ENCODE data around the gene SLC32A1. TPM values are rescaled to one million over a fixed set of nuclear protein-coding genes. Genes with fewer than 3 reads are reported as not detected.

SLC32A1 gene
- total and polyA plus RNA-seq, 7 donors, result not detected

GRCh38 chr20:38729767-38730166 is 5.5 kb downstream of the SLC32A1 start:
- peaks cover 3 to 97% (median 44%) of the 10 kb centered on the region in 3 donors for H3K27me3 ChIP-seq (ENCODE audit: insufficient read depth in 3 of 3, low read length in 2 of 3)
- TF ChIP-seq, protein P1, sequence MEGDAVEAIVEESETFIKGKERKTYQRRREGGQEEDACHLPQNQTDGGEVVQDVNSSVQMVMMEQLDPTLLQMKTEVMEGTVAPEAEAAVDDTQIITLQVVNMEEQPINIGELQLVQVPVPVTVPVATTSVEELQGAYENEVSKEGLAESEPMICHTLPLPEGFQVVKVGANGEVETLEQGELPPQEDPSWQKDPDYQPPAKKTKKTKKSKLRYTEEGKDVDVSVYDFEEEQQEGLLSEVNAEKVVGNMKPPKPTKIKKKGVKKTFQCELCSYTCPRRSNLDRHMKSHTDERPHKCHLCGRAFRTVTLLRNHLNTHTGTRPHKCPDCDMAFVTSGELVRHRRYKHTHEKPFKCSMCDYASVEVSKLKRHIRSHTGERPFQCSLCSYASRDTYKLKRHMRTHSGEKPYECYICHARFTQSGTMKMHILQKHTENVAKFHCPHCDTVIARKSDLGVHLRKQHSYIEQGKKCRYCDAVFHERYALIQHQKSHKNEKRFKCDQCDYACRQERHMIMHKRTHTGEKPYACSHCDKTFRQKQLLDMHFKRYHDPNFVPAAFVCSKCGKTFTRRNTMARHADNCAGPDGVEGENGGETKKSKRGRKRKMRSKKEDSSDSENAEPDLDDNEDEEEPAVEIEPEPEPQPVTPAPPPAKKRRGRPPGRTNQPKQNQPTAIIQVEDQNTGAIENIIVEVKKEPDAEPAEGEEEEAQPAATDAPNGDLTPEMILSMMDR (IDR thresholded peaks at IDR 0.05), result no peak
- H3K27ac ChIP-seq, result no peak overlapping the region
- H3K9me3 ChIP-seq, result no peaks in the 10 kb centered on the region
- peaks cover 5% of the 10 kb centered on the region for H3K4me1 ChIP-seq
- ATAC-seq, result no peak
- intact Hi-C loops (cut with DNase I), result loop anchor here (5.0 kb wide), 2 partner anchors 77 to 82 kb away; no protein-coding TSS in a partner anchor
- no peak overlapping the region for H3K4me3 ChIP-seq
- DNase-seq, result no peak
- no peaks in the 10 kb centered on the region for H3K36me3 ChIP-seq (ENCODE audit: insufficient read depth in 1 of 2, low read depth in 1 of 2)
- 8 to 10% (median 10%) methylated on average over 7 of the region's 7 CpGs for WGBS, 3 donors

DNA sequence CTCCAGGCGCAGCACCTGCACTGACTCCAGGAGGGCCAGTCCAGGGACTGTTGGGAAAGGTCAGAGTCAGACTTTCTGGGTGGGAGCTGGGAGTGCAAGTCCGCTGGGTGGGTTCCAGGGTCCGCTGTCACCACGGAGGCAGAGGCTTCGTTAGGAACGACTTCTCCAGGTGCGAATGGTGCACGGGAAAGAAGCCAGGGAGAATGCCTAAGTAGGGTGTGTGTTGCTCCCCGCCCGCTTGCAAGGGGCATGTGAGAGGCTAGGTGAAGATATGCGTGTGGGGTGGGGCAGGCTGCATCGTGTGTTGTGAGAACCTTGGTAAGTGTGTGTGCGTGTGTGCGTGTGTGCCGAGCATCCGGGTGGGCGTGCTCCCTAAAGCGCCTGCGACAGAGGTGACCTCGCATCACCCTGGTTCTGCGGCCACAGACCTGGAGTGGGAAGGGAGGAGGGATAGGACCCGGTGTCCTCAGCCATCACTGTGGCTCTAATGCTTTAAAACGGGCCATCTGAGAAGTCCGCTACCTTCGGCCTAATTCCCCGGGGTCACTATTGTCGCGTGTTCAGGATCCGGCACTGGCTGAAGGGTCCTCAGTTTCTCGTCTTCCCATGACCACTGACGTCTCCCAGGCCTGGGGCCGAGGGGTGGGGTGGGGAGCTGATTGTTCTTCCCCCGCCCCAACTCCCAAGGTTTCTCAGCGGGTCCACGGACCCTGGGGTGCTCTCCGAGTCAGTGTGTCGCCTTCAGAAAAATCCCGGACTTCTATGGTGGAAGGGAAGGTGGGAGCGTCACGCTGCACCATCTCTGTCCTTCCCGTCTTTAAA is 6.1 kb downstream of the SLC32A1 start:
- TF ChIP-seq, protein P1 (IDR thresholded peaks at IDR 0.05), result no peak
- peak overlapping the region; percentile 46 for H3K4me3 ChIP-seq
- ATAC-seq, result no peak
- H3K9me3 ChIP-seq, result no peaks in the 10 kb centered on the region
- H3K4me1 ChIP-seq, result peaks cover 5% of the 10 kb centered on the region
- no peak overlapping the region for H3K27ac ChIP-seq
- no peaks in the 10 kb centered on the region for H3K36me3 ChIP-seq (ENCODE audit: insufficient read depth in 1 of 2, low read depth in 1 of 2)
- no peak for DNase-seq
- H3K27me3 ChIP-seq (ENCODE audit: insufficient read depth in 3 of 3, low read length in 2 of 3), result peaks cover 3 to 96% (median 40%) of the 10 kb centered on the region in 3 donors
- intact Hi-C loops (cut with DNase I), result loop anchor here (5.0 kb wide), 2 partner anchors 78 to 83 kb away; no protein-coding TSS in a partner anchor
- 2 to 3% (median 3%) methylated on average over 38 to 41 of the region's 41 CpGs for WGBS, 3 donors

DNA sequence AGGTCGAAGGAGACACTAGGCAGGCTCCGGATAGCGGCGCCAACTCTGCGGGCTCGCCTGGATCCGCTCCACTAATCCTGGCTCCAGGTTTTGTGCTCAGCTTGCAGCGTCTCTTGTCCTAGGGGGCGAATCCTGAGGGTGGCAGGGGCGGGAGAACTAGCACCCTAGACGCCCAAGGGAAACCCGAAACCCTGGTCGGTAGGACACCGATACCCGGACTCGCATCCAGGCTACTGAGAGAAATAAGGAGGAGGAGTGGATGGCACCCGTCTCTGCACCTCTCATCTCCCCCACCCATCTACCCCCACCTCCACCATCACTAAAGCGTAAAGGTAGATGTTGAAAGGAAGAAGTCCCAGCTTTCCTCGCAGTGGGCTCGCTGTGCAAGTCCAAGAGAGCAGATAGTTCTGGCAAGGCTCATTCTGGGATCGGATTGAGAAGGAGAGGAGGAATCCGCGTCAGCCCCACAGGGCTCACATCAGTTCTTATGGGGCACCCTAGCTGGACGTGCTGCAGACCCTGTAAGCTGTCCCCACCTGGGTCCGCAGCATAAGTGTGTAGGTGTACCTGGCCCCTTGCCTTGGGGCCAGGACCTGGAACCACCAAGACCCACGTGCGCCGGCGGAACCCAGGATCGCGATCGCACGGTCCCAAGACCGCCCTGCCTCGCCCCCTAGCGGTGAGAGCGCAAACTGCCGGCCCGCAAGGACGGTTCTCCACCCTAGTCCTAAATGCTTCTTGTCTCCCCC is 6.9 kb downstream of the SLC32A1 start:
- peaks cover 5% of the 10 kb centered on the region for H3K4me1 ChIP-seq
- H3K4me3 ChIP-seq, result peak overlapping the region; percentile 46
- intact Hi-C loops (cut with DNase I), result loop anchor here (5.0 kb wide), 2 partner anchors 79 to 84 kb away; no protein-coding TSS in a partner anchor
- TF ChIP-seq, protein P1 (IDR thresholded peaks at IDR 0.05), result peak; percentile 96
- no peaks in the 10 kb centered on the region for H3K9me3 ChIP-seq
- H3K36me3 ChIP-seq (ENCODE audit: insufficient read depth in 1 of 2, low read depth in 1 of 2), result no peaks in the 10 kb centered on the region
- no peak overlapping the region for H3K27ac ChIP-seq
- peak; percentile 59 to 86 (median 76) for ATAC-seq
- DNase-seq, result peak; percentile 62 to 80
- 0 to 1% (median 1%) methylated on average over 40 of the region's 40 CpGs for WGBS, 3 donors
- peaks cover 3 to 96% (median 33%) of the 10 kb centered on the region in 3 donors for H3K27me3 ChIP-seq (ENCODE audit: insufficient read depth in 3 of 3, low read length in 2 of 3)

DNA sequence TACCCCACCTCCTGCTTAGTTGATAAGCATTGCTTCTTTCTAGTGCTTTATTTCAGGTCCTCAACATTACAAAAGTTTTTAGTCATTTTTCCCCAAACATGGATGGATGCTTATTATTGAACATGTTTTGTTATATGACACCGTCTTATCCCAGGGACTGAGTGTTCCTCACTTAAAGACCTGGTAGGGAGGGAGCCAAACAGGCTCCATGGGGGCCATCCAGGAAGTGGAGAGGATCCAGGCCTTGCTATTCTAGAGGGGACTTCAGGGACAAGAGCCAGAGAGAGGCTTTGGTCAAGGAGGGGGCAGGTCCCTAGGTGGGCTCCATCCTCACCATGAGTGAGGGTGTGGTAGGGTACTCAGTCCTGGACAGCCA is 7.4 kb downstream of the SLC32A1 start:
- H3K27me3 ChIP-seq (ENCODE audit: insufficient read depth in 3 of 3, low read length in 2 of 3), result peaks cover 3 to 92% (median 27%) of the 10 kb centered on the region in 3 donors
- TF ChIP-seq, protein P1 (IDR thresholded peaks at IDR 0.05), result no peak
- H3K27ac ChIP-seq, result no peak overlapping the region
- H3K4me1 ChIP-seq, result peaks cover 5% of the 10 kb centered on the region
- intact Hi-C loops (cut with DNase I), result loop anchor here (5.0 kb wide), 2 partner anchors 79 to 84 kb away; no protein-coding TSS in a partner anchor
- ATAC-seq, result no peak
- H3K9me3 ChIP-seq, result no peaks in the 10 kb centered on the region
- no peak for DNase-seq
- no peak overlapping the region for H3K4me3 ChIP-seq
- no peaks in the 10 kb centered on the region for H3K36me3 ChIP-seq (ENCODE audit: insufficient read depth in 1 of 2, low read depth in 1 of 2)
- WGBS, 3 donors, result 47 to 55% (median 51%) methylated on average over 1 of the region's 1 CpG

All from psoas muscle (tissue), 8 donors.